WTC11 (cell line): ENCODE results near the gene SHROOM3. TPM values are rescaled to one million over a fixed set of nuclear protein-coding genes. Genes with fewer than 3 reads are reported as not detected.
A peak's percentile ranks its signal among the peaks of the same experiment; 100 is the strongest.

ENCODE experiments used
- ATAC-seq: fragments of 200-7000 bp; cut with Tn5 transposase; 2 replicates; pipeline ENCODE4 v1.10.0; 2021; ENCODE audit warnings: mild to moderate bottlenecking, moderate library complexity
- CTCF ChIA-PET: fragments of 300-600 bp; sonication (Branson Sonifier 250); formaldehyde crosslinking; loops from one replicate; lab custom pipeline; 2021; ENCODE audit warnings: antibody characterized with exemption; lab: Charles Lee
- POLR2A ChIA-PET: fragments of 350-600 bp; sonication (Branson Sonifier 250); formaldehyde crosslinking; loops from one replicate; lab custom pipeline; 2021; ENCODE audit warnings: antibody characterized with exemption; lab: Charles Lee
- DNase-seq: peaks from one replicate; pipeline ENCODE4 v3.0.0; 2021; ENCODE audit warnings: low spot score
- H3K27ac Mint-ChIP-seq: 2 replicates; pipeline ENCODE4 v1.8.0; 2021; ENCODE audit warnings: mixed read lengths
- H3K27me3 Mint-ChIP-seq: 2 replicates; pipeline ENCODE4 v1.8.0; 2021; ENCODE audit warnings: low read depth, mild to moderate bottlenecking, moderate library complexity, mixed read lengths
- H3K36me3 Mint-ChIP-seq: 2 replicates; pipeline ENCODE4 v1.8.0; 2021; ENCODE audit warnings: mixed read lengths
- H3K4me1 Mint-ChIP-seq: 2 replicates; pipeline ENCODE4 v1.8.0; 2022; ENCODE audit warnings: mixed read lengths
- H3K4me3 Mint-ChIP-seq: 2 replicates; pipeline ENCODE4 v1.8.0; 2021; ENCODE audit warnings: mild to moderate bottlenecking, moderate library complexity, mixed read lengths
- H3K9me3 Mint-ChIP-seq: 2 replicates; pipeline ENCODE4 v1.8.0; 2021; ENCODE audit warnings: mixed read lengths
- ATF1 ChIP-seq: sonication (generic); formaldehyde crosslinking; IDR thresholded peaks from 2 replicates; pipeline ENCODE4 v1.8.1; 2023; ENCODE audit warnings: mild to moderate bottlenecking, moderate library complexity, missing genetic modification reagents
- CBFB ChIP-seq: sonication (generic); formaldehyde crosslinking; IDR thresholded peaks from 2 replicates; pipeline ENCODE4 v1.8.1; 2022; ENCODE audit warnings: mild to moderate bottlenecking, low read depth, missing genetic modification reagents
- CREM ChIP-seq: sonication (generic); formaldehyde crosslinking; IDR thresholded peaks from 2 replicates; pipeline ENCODE4 v1.8.1; 2022; ENCODE audit warnings: mild to moderate bottlenecking, missing genetic modification reagents, moderate library complexity
- ELF4 ChIP-seq: sonication (generic); formaldehyde crosslinking; IDR thresholded peaks from 2 replicates; pipeline ENCODE4 v1.8.1; 2022; ENCODE audit warnings: low read depth, mild to moderate bottlenecking, moderate library complexity, missing genetic modification reagents
- ESRRA ChIP-seq: sonication (generic); formaldehyde crosslinking; IDR thresholded peaks from 2 replicates; pipeline ENCODE4 v1.8.1; 2022; ENCODE audit warnings: mild to moderate bottlenecking, missing genetic modification reagents, borderline replicate concordance
- FOXK1 ChIP-seq: sonication (generic); formaldehyde crosslinking; IDR thresholded peaks from 2 replicates; pipeline ENCODE4 v1.8.0; 2022; ENCODE audit warnings: mild to moderate bottlenecking, moderate library complexity, missing genetic modification reagents
- FOXP1 ChIP-seq: sonication (generic); formaldehyde crosslinking; IDR thresholded peaks from 2 replicates; pipeline ENCODE4 v1.8.0; 2022; ENCODE audit warnings: missing genetic modification reagents, mild to moderate bottlenecking, moderate library complexity, borderline replicate concordance
- IRF1 ChIP-seq: sonication (generic); formaldehyde crosslinking; IDR thresholded peaks from 2 replicates; pipeline ENCODE4 v1.8.0; 2023; ENCODE audit warnings: missing genetic modification reagents
- NR2C2 ChIP-seq: sonication (generic); formaldehyde crosslinking; IDR thresholded peaks from 2 replicates; pipeline ENCODE4 v1.8.0; 2022; ENCODE audit warnings: mild to moderate bottlenecking, missing genetic modification reagents
- NR3C1 ChIP-seq: sonication (generic); formaldehyde crosslinking; conservative IDR thresholded peaks from 2 replicates; pipeline ENCODE4 v1.8.1; 2023; ENCODE audit warnings: low read depth, mild to moderate bottlenecking, missing genetic modification reagents
- OVOL2 ChIP-seq: fragments of 250-450 bp; sonication (Bioruptor Pico); IDR thresholded peaks from 2 replicates; pipeline ENCODE4 v1.9.0; 2021; ENCODE audit warnings: mild to moderate bottlenecking, borderline replicate concordance
- SP1 ChIP-seq: sonication (generic); formaldehyde crosslinking; conservative IDR thresholded peaks from 2 replicates; pipeline ENCODE4 v1.8.1; 2022; ENCODE audit warnings: missing genetic modification reagents
- TP53 ChIP-seq: sonication (generic); formaldehyde crosslinking; IDR thresholded peaks from 2 replicates; pipeline ENCODE4 v1.8.1; 2023; ENCODE audit warnings: mild to moderate bottlenecking, missing genetic modification reagents
- ZNF416 ChIP-seq: fragments of 250-450 bp; sonication (Bioruptor Pico); IDR thresholded peaks from 2 replicates; pipeline ENCODE4 v1.9.0; 2021; ENCODE audit warnings: mild to moderate bottlenecking, inconsistent platforms
- ZNF423 ChIP-seq: fragments of 250-450 bp; sonication (Bioruptor Pico); IDR thresholded peaks from 2 replicates; pipeline ENCODE4 v2.1.2; 2022; ENCODE audit warnings: mild to moderate bottlenecking, moderate library complexity
- total RNA-seq: library from RNA; stranded (reverse); gene quantifications from 3 replicates; pipeline ENCODE4 v1.2.3, GENCODE V29; 2021
- TF ChIP-seq, protein P1 (sequence below): fragments of 250-450 bp; sonication (Bioruptor Pico); conservative IDR thresholded peaks from 2 replicates; pipeline ENCODE4 v1.9.0; 2021; ENCODE audit warnings: mild to moderate bottlenecking
- TF ChIP-seq, protein P2 (sequence below): fragments of 250-450 bp; sonication (Bioruptor Pico); IDR thresholded peaks from 2 replicates; pipeline ENCODE4 v1.9.0; 2021; ENCODE audit warnings: mild to moderate bottlenecking
- TF ChIP-seq, protein P3 (sequence below): sonication (generic); formaldehyde crosslinking; IDR thresholded peaks from 2 replicates; pipeline ENCODE4 v1.8.1; 2022; ENCODE audit warnings: mild to moderate bottlenecking, moderate library complexity, missing genetic modification reagents
- TF ChIP-seq, protein P4 (sequence below): sonication (generic); formaldehyde crosslinking; IDR thresholded peaks from 2 replicates; pipeline ENCODE4 v1.8.1; 2022; ENCODE audit warnings: missing genetic modification reagents, borderline replicate concordance
- TF ChIP-seq, protein P5 (sequence below): sonication (generic); formaldehyde crosslinking; IDR thresholded peaks from 2 replicates; pipeline ENCODE4 v1.8.1; 2023; ENCODE audit warnings: mild to moderate bottlenecking, moderate library complexity, missing genetic modification reagents
- TF ChIP-seq, protein P6 (sequence below): fragments of 250-450 bp; sonication (Bioruptor Pico); IDR thresholded peaks from 2 replicates; pipeline ENCODE4 v1.9.0; 2021; ENCODE audit warnings: moderate library complexity, mild to moderate bottlenecking, inconsistent platforms, borderline replicate concordance

Gene SHROOM3
- total RNA-seq, 1 experiment from 2014 or later, result 71.9 TPM

GRCh38 chr4:76737180-76737579 is 302.2 kb downstream of the SHROOM3 start:
- peaks cover 15% of the 10 kb centered on the region for H3K4me1 Mint-ChIP-seq
- H3K27ac Mint-ChIP-seq, result no peak overlapping the region
- ATAC-seq, result no peak
- CTCF ChIA-PET, result no interaction called here
- no peak overlapping the region for H3K4me3 Mint-ChIP-seq
- H3K9me3 Mint-ChIP-seq, result no peaks in the 10 kb centered on the region
- TF ChIP-seq SP1 (CRISPR knock-in tag) (no peak), CREM (CRISPR knock-in tag) (no peak), ATF1 (CRISPR knock-in tag) (no peak), ZNF423 (CRISPR knock-in tag) (no peak), OVOL2 (CRISPR knock-in tag) (no peak)
- H3K27me3 Mint-ChIP-seq, result no peaks in the 10 kb centered on the region
- peaks cover 30% of the 10 kb centered on the region for H3K36me3 Mint-ChIP-seq
- POLR2A ChIA-PET, result no interaction called here
- no peak for DNase-seq

DNA sequence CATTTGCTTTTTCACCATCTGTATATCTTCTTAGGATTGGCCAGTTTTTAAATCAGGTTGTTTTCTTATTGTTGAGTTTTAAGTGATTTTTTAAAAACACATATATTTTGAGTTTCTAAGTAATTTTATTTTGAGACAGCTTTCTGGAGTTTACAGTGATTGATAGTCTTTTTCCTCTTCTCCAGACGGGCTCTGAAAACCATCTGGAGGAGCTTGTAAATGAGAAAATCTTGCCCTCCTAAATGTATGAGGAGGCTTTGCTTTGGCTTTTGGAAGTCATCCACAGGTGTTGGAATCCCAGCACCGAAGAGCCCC is 302.7 kb downstream of the SHROOM3 start:
- peaks cover 12% of the 10 kb centered on the region for H3K4me1 Mint-ChIP-seq
- peak overlapping the region; percentile 74 for H3K27ac Mint-ChIP-seq
- no peak for ATAC-seq
- H3K27me3 Mint-ChIP-seq, result no peaks in the 10 kb centered on the region
- ChIA-PET CTCF (no interaction called here), POLR2A (no interaction called here)
- no peak overlapping the region for H3K4me3 Mint-ChIP-seq
- no peak for DNase-seq
- H3K36me3 Mint-ChIP-seq, result peaks cover 30% of the 10 kb centered on the region
- TF ChIP-seq, protein P1, sequence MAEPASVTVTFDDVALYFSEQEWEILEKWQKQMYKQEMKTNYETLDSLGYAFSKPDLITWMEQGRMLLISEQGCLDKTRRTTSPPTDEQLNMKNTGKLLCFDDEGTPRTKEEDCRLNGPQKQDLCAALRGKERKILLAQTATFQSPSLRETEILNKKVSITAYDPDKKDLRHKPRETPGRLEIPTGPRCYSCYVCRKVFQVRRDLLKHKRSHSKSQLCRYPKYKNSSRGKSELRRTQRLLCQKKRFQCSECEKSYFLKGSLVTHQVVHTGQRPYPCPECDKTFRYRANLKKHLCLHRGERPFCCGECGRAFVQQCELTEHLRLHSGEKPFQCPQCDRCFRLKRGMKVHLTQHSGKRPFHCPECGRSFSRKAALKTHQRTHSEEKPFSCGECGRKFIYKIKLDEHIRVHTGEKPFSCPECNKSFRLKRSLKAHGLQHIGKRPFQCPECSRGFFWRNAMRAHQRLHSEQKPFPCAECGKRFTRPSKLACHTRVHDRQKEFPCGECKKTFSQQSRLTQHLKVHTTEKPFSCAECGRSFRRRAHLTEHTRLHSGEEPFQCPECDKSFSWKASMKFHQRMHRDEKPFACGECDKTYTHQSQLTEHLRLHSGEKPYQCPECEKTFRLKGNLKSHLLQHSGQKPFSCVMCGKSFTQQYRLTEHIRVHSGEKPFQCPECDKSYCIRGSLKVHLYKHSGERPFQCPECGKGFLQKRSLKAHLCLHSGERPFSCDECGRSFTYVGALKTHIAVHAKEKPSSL (CRISPR knock-in tag), result no peak
- TF ChIP-seq, protein P2, sequence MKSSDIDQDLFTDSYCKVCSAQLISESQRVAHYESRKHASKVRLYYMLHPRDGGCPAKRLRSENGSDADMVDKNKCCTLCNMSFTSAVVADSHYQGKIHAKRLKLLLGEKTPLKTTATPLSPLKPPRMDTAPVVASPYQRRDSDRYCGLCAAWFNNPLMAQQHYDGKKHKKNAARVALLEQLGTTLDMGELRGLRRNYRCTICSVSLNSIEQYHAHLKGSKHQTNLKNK (CRISPR knock-in tag), result no peak
- TF ChIP-seq FOXK1 (no peak), NR2C2 (CRISPR knock-in tag) (no peak), FOXP1 (CRISPR knock-in tag) (no peak), ESRRA (no peak)
- TF ChIP-seq, protein P3, sequence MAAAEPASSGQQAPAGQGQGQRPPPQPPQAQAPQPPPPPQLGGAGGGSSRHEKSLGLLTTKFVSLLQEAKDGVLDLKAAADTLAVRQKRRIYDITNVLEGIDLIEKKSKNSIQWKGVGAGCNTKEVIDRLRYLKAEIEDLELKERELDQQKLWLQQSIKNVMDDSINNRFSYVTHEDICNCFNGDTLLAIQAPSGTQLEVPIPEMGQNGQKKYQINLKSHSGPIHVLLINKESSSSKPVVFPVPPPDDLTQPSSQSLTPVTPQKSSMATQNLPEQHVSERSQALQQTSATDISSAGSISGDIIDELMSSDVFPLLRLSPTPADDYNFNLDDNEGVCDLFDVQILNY (CRISPR knock-in tag), result no peak
- no peaks in the 10 kb centered on the region for H3K9me3 Mint-ChIP-seq

GRCh38 chr4:76738086-76738931 is 303.3 kb downstream of the SHROOM3 start:
- H3K4me3 Mint-ChIP-seq, result no peak overlapping the region
- POLR2A ChIA-PET, result no interaction called here
- peaks cover 30% of the 10 kb centered on the region for H3K36me3 Mint-ChIP-seq
- no peaks in the 10 kb centered on the region for H3K9me3 Mint-ChIP-seq
- ATAC-seq (no peak), DNase-seq (no peak)
- no peaks in the 10 kb centered on the region for H3K27me3 Mint-ChIP-seq
- peaks cover 10% of the 10 kb centered on the region for H3K4me1 Mint-ChIP-seq
- H3K27ac Mint-ChIP-seq, result peak overlapping the region; percentile 31
- CTCF ChIA-PET, result no interaction called here
- TF ChIP-seq, protein P1 (CRISPR knock-in tag), result no peak
- TF ChIP-seq TP53 (CRISPR knock-in tag) (no peak), ELF4 (CRISPR knock-in tag) (no peak), ZNF416 (no peak), CBFB (CRISPR knock-in tag) (no peak), ATF1 (CRISPR knock-in tag) (no peak), ZNF423 (CRISPR knock-in tag) (no peak), IRF1 (CRISPR knock-in tag) (no peak), NR3C1 (CRISPR knock-in tag) (no peak)
- TF ChIP-seq, protein P4, sequence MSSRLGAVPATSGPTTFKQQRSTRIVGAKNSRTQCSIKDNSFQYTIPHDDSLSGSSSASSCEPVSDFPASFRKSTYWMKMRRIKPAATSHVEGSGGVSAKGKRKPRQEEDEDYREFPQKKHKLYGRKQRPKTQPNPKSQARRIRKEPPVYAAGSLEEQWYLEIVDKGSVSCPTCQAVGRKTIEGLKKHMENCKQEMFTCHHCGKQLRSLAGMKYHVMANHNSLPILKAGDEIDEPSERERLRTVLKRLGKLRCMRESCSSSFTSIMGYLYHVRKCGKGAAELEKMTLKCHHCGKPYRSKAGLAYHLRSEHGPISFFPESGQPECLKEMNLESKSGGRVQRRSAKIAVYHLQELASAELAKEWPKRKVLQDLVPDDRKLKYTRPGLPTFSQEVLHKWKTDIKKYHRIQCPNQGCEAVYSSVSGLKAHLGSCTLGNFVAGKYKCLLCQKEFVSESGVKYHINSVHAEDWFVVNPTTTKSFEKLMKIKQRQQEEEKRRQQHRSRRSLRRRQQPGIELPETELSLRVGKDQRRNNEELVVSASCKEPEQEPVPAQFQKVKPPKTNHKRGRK, result no peak
- TF ChIP-seq, protein P5, sequence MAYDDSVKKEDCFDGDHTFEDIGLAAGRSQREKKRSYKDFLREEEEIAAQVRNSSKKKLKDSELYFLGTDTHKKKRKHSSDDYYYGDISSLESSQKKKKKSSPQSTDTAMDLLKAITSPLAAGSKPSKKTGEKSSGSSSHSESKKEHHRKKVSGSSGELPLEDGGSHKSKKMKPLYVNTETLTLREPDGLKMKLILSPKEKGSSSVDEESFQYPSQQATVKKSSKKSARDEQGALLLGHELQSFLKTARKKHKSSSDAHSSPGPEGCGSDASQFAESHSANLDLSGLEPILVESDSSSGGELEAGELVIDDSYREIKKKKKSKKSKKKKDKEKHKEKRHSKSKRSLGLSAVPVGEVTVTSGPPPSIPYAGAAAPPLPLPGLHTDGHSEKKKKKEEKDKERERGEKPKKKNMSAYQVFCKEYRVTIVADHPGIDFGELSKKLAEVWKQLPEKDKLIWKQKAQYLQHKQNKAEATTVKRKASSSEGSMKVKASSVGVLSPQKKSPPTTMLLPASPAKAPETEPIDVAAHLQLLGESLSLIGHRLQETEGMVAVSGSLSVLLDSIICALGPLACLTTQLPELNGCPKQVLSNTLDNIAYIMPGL (CRISPR knock-in tag), result no peak
- TF ChIP-seq, protein P6, sequence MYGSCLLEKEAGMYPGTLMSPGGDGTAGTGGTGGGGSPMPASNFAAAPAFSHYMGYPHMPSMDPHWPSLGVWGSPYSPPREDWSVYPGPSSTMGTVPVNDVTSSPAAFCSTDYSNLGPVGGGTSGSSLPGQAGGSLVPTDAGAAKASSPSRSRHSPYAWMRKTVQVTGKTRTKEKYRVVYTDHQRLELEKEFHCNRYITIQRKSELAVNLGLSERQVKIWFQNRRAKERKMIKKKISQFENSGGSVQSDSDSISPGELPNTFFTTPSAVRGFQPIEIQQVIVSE, result no peak
